Panc1 (cell line): ENCODE data around the gene NANOS2. TPM values are rescaled to one million over a fixed set of nuclear protein-coding genes. Genes with fewer than 3 reads are reported as not detected.

Source experiments
- ATAC-seq: fragments of 200-7000 bp; cut with Tn5 transposase; 2 replicates; pipeline ENCODE4 v1.9.1; 2020; ENCODE audit warnings: mild to moderate bottlenecking, moderate library complexity
- BruUV-seq: library from RNA; stranded (reverse); fragments of 400-500 nt; replicated peaks from 2 replicates; lab custom pipeline; 2021; lab: Mats Ljungman, UMichigan
- CTCF ChIA-PET: fragments of 300-600 bp; sonication (Branson Sonifier 250); formaldehyde crosslinking; loops from one replicate; lab custom pipeline; 2022; ENCODE audit warnings: antibody characterized with exemption; lab: Charles Lee
- POLR2A ChIA-PET: fragments of 300-600 bp; sonication (Branson Sonifier 250); formaldehyde crosslinking; loops from one replicate; lab custom pipeline; 2022; ENCODE audit warnings: antibody characterized with exemption; lab: Charles Lee
- DNase-seq: peaks from one replicate; pipeline ENCODE4 v3.0.0-alpha.2; 2010; ENCODE audit warnings: low read depth, low spot score
- H3K27ac ChIP-seq: 2 replicates; pipeline ENCODE4 v1.5.1; 2011; ENCODE audit warnings: mild to moderate bottlenecking, low read length, inconsistent platforms
- H3K27me3 ChIP-seq: fragments of 200-500 bp; sonication (Bioruptor generic); 2 replicates; pipeline ENCODE4 v1.6.0; 2014; ENCODE audit warnings: low read length, inconsistent platforms; ENCODE audit not compliant: control insufficient read depth, insufficient read depth
- H3K36me3 ChIP-seq: fragments of 200-500 bp; sonication (Bioruptor generic); 2 replicates; pipeline ENCODE4 v1.5.1; 2014; ENCODE audit warnings: inconsistent platforms, mild to moderate bottlenecking, low read length, moderate library complexity; ENCODE audit not compliant: control insufficient read depth, insufficient read depth
- H3K4me1 ChIP-seq: 2 replicates; pipeline ENCODE4 v1.5.1; 2011; ENCODE audit warnings: inconsistent platforms, mild to moderate bottlenecking, low read length, moderate library complexity; ENCODE audit not compliant: control insufficient read depth, insufficient read depth
- H3K4me3 ChIP-seq, 2 experiments: 2 replicates each; pipeline ENCODE4 v1.5.1; 2011 to 2012; ENCODE audit warnings: low read depth in 2 of 2, low read length in 2 of 2, mild to moderate bottlenecking in 2 of 2, inconsistent platforms in 1 of 2, moderate library complexity in 1 of 2
- H3K9me3 ChIP-seq: fragments of 200-500 bp; sonication (Bioruptor generic); 2 replicates; pipeline ENCODE4 v1.5.1; 2014; ENCODE audit warnings: low read depth, mild to moderate bottlenecking, inconsistent platforms, low read length, moderate library complexity; ENCODE audit not compliant: control insufficient read depth, insufficient read depth
- POLR2AphosphoS5 ChIP-seq: IDR thresholded peaks from 2 replicates; pipeline ENCODE4 v1.6.1; 2012; ENCODE audit warnings: mild to moderate bottlenecking, low read depth, low read length, moderate library complexity
- SIN3A ChIP-seq: IDR thresholded peaks from 2 replicates; pipeline ENCODE4 v1.6.1; 2012; ENCODE audit warnings: low read depth, mild to moderate bottlenecking, low read length, moderate library complexity, borderline replicate concordance; ENCODE audit not compliant: insufficient read depth
- TCF7L2 ChIP-seq: IDR thresholded peaks from 2 replicates; pipeline ENCODE4 v1.6.1; 2011; ENCODE audit warnings: mild to moderate bottlenecking, low read depth, low read length, inconsistent platforms
- in situ Hi-C: cut with HindIII; loops from 2 replicates; pipeline ENCODE4 v1.10.0; 2016; ENCODE audit warnings: low sequenced_read_pairs, low pct_unique_long_range_greater_than_20kb
- intact Hi-C: fragments of 100-400 bp; cut with micrococcal nuclease; formaldehyde crosslinking; loops from one replicate; pipeline ENCODE4 v1.10.0; 2022; ENCODE audit not compliant: unreplicated experiment
- total RNA-seq: library from RNA; stranded (reverse); gene quantifications from one replicate; pipeline ENCODE4 v1.2.1, GENCODE V29; 2021; ENCODE audit not compliant: unreplicated experiment
- TF ChIP-seq, protein P1 (sequence below), 2 experiments: IDR thresholded peaks; 2 replicates each; pipeline ENCODE4 v1.6.1; 2011 to 2012; ENCODE audit warnings: low read depth in 2 of 2, control low read depth in 1 of 2, low read length in 1 of 2, mild to moderate bottlenecking in 1 of 2, moderate library complexity in 1 of 2; ENCODE audit not compliant: insufficient read depth in 1 of 2
- TF ChIP-seq, protein P2 (sequence below): fragments of 450-650 bp; IDR thresholded peaks from 2 replicates; pipeline ENCODE4 v1.5.1; 2017; ENCODE audit warnings: mild to moderate bottlenecking

NANOS2 gene
- total RNA-seq, 1 experiment from 2014 or later = not detected

DNA sequence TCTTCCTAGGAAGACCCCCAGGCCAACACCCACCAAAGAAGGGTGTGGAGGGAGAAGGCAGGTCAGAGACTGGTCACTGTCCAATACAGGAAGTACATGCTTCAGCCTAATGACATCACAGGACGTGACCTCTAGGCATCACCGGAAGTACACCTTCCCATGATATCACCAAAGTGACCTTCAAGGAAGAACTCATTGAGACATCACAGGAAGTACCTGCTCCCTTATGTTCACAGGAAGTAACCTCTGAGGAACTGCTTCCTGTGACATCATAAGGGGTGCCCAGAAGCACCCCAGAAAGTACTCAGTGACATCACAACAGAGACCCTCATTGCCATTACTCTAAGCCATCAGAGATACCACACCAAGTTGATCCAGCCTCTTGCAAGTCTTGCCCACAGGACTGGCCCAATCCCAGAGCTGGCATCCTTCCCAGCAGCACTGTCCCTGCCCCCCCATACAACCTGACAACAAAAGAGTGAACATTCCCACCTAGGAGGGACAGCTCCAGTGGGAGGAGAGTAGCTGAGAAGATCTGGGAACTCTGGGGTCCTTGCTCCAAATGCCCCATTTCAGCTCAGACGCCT, 24.2 kb upstream of the NANOS2 start:
- POLR2A ChIA-PET = no interaction called here
- intact Hi-C loops (no loop called here), in situ Hi-C loops (no loop called here)
- Histone ChIP-seq H3K4me1 (0 out of 2 replicates have a peak, but pooled peaks cover 3% of the 10 kb centered on the region), H3K36me3 (no peaks in the 10 kb centered on the region), H3K9me3 (no peaks in the 10 kb centered on the region), H3K4me3 (no peak overlapping the region), H3K27me3 (no peaks in the 10 kb centered on the region; the same call in 1 of the 2 replicates), H3K27ac (no peak overlapping the region)
- no peak for DNase-seq
- no peak for ATAC-seq
- no peak for TF ChIP-seq POLR2AphosphoS5
- TF ChIP-seq, protein P1, sequence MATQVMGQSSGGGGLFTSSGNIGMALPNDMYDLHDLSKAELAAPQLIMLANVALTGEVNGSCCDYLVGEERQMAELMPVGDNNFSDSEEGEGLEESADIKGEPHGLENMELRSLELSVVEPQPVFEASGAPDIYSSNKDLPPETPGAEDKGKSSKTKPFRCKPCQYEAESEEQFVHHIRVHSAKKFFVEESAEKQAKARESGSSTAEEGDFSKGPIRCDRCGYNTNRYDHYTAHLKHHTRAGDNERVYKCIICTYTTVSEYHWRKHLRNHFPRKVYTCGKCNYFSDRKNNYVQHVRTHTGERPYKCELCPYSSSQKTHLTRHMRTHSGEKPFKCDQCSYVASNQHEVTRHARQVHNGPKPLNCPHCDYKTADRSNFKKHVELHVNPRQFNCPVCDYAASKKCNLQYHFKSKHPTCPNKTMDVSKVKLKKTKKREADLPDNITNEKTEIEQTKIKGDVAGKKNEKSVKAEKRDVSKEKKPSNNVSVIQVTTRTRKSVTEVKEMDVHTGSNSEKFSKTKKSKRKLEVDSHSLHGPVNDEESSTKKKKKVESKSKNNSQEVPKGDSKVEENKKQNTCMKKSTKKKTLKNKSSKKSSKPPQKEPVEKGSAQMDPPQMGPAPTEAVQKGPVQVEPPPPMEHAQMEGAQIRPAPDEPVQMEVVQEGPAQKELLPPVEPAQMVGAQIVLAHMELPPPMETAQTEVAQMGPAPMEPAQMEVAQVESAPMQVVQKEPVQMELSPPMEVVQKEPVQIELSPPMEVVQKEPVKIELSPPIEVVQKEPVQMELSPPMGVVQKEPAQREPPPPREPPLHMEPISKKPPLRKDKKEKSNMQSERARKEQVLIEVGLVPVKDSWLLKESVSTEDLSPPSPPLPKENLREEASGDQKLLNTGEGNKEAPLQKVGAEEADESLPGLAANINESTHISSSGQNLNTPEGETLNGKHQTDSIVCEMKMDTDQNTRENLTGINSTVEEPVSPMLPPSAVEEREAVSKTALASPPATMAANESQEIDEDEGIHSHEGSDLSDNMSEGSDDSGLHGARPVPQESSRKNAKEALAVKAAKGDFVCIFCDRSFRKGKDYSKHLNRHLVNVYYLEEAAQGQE (IDR thresholded peaks at IDR 0.05; ENCODE audit: insufficient read depth in 1 of 2, low read depth in 2 of 2, low read length in 1 of 2) = no peak
- TF ChIP-seq, protein P2, sequence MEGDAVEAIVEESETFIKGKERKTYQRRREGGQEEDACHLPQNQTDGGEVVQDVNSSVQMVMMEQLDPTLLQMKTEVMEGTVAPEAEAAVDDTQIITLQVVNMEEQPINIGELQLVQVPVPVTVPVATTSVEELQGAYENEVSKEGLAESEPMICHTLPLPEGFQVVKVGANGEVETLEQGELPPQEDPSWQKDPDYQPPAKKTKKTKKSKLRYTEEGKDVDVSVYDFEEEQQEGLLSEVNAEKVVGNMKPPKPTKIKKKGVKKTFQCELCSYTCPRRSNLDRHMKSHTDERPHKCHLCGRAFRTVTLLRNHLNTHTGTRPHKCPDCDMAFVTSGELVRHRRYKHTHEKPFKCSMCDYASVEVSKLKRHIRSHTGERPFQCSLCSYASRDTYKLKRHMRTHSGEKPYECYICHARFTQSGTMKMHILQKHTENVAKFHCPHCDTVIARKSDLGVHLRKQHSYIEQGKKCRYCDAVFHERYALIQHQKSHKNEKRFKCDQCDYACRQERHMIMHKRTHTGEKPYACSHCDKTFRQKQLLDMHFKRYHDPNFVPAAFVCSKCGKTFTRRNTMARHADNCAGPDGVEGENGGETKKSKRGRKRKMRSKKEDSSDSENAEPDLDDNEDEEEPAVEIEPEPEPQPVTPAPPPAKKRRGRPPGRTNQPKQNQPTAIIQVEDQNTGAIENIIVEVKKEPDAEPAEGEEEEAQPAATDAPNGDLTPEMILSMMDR = no peak
- no peak for TF ChIP-seq TCF7L2
- no peak for TF ChIP-seq SIN3A
- BruUV-seq = no TSS peak
- CTCF ChIA-PET = no interaction called here

DNA sequence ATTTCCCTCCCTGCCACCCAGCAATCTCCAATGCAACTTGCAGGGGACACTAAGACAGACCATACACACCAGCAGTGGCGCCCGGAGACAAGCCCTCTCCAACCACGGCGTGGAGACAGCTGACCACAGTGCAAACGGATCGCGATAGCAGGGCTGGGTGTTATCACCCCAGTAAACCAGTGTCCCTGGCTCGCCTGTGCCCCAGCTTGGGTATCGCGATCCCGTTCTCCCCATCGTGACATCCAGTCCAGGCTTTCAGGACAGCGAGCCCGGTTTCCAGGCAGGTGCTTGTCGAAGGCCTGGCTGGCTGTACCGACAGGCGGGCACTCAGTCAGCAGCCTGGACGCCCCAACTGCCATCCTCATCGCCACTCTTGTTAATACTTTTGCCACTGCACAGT, 20.7 kb upstream of the NANOS2 start:
- DNase-seq (no peak), ATAC-seq (peak; percentile 44; the same call in 1 of the 2 replicates)
- no TSS peak for BruUV-seq
- Histone ChIP-seq H3K4me1 (0 out of 2 replicates have a peak, but pooled peaks cover 3% of the 10 kb centered on the region), H3K36me3 (no peaks in the 10 kb centered on the region), H3K27ac (no peak overlapping the region), H3K27me3 (no peaks in the 10 kb centered on the region; the same call in 1 of the 2 replicates), H3K4me3 (0 out of 4 replicates have a peak overlapping the region, but pooled peaks of 1 of the 2 experiments have one; percentile 8), H3K9me3 (no peaks in the 10 kb centered on the region)
- ChIA-PET POLR2A (no interaction called here), CTCF (no interaction called here)
- intact Hi-C loops = no loop called here
- in situ Hi-C loops = no loop called here
- TF ChIP-seq, protein P1 (IDR thresholded peaks at IDR 0.05; ENCODE audit: insufficient read depth in 1 of 2, low read depth in 2 of 2, low read length in 1 of 2) = no peak
- TF ChIP-seq TCF7L2 (no peak), POLR2AphosphoS5 (no peak), SIN3A (no peak)
- TF ChIP-seq, protein P2 = no peak
